ENCODE data around the gene CMSS1.
A peak's percentile ranks its signal among the peaks of the same experiment; 100 is the strongest.

Gene CMSS1

GRCh38 chr3:99910752-99911290, 93.2 kb downstream of the CMSS1 start:
- peak; percentile 76 for DNase-seq

- peak; percentile 98 for DNase-seq
Measured at GRCh38 chr3:99911433-99911832, 93.8 kb downstream of the CMSS1 start.

GRCh38 chr3:99915906-99916432, 98.3 kb downstream of the CMSS1 start:
- DNase-seq = peak; percentile 81

- no peak for DNase-seq
Measured at GRCh38 chr3:99918715-99919114, 101.1 kb downstream of the CMSS1 start.

GRCh38 chr3:99919694-99920093, 102.0 kb downstream of the CMSS1 start:
- DNase-seq = no peak

GRCh38 chr3:99920481-99921376, 103.1 kb downstream of the CMSS1 start:
- peak; percentile 92 for DNase-seq

- no peak for DNase-seq
Measured at GRCh38 chr3:99921377-99921695, 103.7 kb downstream of the CMSS1 start.

GRCh38 chr3:99921986-99922385, 104.3 kb downstream of the CMSS1 start:
- DNase-seq = no peak

GRCh38 chr3:99923873-99924272, 106.2 kb downstream of the CMSS1 start:
- no peak for DNase-seq

- DNase-seq = peak; percentile 84
Measured at GRCh38 chr3:99925584-99926230, 108.0 kb downstream of the CMSS1 start.

GRCh38 chr3:99927671-99928457, 110.2 kb downstream of the CMSS1 start:
- no peak for DNase-seq

- no peak for DNase-seq
Measured at GRCh38 chr3:99928771-99929744, 111.4 kb downstream of the CMSS1 start.

GRCh38 chr3:99929745-99930139, 112.1 kb downstream of the CMSS1 start:
- no peak for DNase-seq

- no peak for DNase-seq
Measured at GRCh38 chr3:99931059-99931458, 113.4 kb downstream of the CMSS1 start.

- DNase-seq = no peak
Measured at GRCh38 chr3:99933971-99934750, 116.5 kb downstream of the CMSS1 start.

GRCh38 chr3:99934975-99935797, 117.5 kb downstream of the CMSS1 start:
- DNase-seq = no peak

GRCh38 chr3:99938270-99938911, 120.7 kb downstream of the CMSS1 start:
- DNase-seq = no peak

- no peak for DNase-seq
Measured at GRCh38 chr3:99939876-99940275, 122.2 kb downstream of the CMSS1 start.

GRCh38 chr3:99940350-99940749, 122.7 kb downstream of the CMSS1 start:
- DNase-seq = no peak

- no peak for DNase-seq
Measured at GRCh38 chr3:99941211-99941610, 123.5 kb downstream of the CMSS1 start.
